GM21390 (cell line): ENCODE measurements around the gene MUC13.

Source experiments
- ATAC-seq: cut with Tn5 transposase; IDR thresholded peaks from one replicate; pipeline ENCODE4 v1.9.1; 2021; ENCODE audit not compliant: unreplicated experiment

Gene MUC13

DNA sequence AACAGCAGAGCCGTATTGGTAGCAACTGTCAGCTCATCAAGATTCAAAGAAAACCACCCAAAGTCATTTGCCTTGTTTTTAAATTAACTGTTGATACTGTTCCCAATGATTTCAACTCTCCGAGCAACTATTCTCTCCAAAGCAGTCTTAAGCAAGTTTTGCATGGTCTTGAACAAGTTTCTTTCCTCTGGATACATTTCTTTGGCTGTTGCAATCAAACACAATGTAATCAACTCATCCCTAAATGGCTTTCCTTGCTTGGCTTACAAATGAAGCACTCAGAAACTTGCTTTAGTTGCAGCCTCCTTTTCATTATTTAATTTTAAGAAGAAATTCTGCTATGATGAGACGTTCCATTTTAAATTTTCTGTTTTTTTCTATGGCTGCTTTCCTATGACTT, 15.5 kb upstream of the MUC13 start:
- no peak for ATAC-seq

DNA sequence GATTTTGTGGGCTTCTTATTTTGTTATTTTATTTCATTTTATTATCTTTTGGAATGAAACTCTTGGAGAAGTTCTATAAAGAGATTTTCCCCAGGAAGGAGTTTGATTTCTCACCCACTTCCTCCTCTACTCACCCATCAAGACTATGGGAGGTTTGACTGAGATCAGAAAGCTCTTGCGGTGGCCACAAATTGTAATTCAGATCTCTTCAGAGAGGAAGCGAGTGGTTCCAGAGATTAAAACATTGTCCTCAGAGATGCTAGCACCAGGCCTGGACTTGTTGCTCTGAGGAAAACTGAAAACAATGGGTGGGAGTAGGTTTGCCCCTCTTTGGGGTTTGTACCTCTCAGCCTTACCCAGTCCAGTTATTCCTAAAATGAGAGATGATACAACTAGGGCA, 8.1 kb upstream of the MUC13 start:
- ATAC-seq, result no peak

DNA sequence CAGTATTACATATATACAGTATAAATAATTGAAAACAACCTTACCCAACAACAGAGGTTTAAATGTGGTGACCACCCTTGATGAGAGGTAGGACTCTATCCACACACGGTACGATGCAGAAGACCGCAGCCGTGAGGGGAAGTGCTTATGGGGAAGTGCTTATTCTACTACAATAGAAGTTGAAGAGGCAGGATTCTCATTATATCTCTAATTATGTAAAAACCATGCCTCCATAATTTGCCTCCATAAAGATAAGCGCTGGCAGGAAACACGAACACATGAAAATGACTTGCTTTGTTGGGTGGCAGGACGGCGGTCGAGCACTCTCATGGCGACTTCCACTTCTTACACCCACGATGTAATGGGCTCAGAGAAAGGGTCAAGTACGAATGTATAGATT, 7.2 kb upstream of the MUC13 start:
- ATAC-seq, result no peak

DNA sequence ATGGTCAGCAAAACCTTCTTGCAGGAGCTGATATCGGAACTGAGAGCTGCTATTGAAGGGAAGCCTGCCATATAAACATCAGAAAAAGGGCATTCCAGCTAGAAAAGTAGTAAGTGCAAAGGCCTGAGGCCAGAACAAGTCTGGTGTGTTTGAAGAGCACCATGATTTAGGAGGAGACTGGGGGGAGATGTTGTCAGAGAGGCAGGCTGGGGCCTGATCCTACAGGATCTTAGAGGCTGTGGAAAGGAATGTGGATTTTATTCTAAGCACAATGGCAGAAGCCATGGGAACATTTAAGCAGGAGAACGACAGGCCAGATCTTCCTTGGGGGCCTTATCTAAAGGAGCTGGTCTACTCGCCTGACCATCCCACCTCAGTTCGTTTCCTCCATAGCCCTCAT, 5.1 kb upstream of the MUC13 start:
- no peak for ATAC-seq

DNA sequence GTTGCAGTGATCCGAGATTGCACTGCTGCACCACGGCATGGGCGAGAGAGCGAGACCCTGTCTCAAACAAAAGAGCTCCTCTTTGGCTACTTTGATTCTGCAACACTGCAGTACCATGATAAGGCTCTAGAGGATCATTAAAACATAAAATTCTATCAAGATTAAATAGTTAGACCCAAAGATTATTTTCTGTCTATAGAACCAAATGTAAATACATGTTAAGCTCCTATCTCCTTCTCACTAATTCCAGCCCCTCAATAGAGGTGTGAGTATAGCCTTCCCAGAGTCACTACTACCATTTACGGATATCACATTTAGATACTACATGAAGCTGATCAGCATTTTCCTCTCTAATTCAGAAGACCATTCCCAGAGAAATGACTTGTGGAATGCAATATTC, 4.3 kb upstream of the MUC13 start:
- no peak for ATAC-seq

DNA sequence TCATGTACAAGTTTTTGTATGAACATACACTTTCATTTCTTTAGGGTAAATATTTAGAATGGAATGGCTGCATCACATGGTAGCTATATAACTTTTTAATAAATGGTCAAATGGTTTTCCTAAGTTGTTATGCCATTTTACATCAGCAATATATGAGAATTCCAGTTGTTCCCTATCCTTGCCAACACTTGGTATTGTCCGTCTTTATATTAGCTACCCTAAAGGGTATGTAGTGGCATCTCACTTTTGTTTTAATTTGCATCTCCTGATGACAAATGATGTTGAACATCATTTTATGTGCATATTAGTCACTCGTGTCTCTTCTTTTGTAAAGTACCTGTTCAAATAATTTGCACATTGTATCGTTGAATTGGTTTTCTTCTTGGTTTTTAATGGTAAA, 2.5 kb upstream of the MUC13 start:
- no peak for ATAC-seq

DNA sequence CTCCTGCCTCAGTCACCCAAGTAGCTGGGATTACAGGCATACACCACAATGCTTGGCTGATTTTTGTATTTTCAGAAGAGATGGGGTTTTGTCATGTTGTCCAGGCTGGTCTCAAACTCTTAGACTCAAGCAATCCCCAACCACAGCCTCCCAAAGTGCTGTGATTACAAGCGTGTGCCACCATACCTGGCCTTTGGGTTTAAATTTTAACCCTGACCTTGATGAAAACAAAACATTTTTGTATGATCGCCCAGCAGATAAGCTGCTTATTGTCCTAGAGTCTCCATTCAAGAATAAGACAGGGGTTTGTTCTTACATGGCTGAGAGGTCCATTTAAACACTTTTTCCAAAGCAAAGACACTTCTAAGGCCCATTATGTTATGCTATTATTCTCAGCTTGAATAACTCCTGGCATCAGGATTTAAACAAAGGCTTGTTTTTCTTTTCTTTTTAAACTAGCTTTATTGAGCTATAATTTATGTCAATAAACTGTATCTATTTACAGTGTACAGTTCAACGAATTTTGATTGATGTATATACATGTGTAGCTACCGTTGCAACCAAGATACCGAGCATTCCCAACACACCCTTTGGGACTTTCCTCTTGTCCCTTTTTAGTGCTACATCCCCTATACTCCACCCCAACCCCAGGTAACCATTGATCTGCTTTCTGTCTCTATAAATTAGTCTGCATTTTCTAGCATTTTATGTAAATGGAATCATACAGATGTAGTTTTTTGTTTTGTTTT, 1.4 kb upstream of the MUC13 start:
- no peak for ATAC-seq

DNA sequence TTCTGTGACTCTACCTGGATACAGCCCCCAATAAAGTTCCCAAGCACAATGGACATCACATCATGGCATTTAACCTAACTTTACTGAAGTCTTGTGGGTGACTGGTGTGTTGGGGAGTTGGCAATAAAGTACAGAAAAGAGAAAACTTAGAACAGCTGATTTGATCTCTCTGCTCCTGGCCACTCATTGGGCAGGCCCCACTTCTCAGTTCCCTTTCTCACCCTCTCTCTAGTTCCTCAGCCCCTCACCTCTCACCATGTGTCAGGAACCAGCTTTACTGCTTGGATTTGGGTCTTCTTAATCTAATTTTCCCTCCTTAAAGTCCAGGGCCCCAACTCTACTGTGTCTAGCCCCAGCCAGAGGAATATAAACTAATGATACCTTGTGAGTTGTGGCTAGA, 713 bp upstream of the MUC13 start:
- no peak for ATAC-seq

DNA sequence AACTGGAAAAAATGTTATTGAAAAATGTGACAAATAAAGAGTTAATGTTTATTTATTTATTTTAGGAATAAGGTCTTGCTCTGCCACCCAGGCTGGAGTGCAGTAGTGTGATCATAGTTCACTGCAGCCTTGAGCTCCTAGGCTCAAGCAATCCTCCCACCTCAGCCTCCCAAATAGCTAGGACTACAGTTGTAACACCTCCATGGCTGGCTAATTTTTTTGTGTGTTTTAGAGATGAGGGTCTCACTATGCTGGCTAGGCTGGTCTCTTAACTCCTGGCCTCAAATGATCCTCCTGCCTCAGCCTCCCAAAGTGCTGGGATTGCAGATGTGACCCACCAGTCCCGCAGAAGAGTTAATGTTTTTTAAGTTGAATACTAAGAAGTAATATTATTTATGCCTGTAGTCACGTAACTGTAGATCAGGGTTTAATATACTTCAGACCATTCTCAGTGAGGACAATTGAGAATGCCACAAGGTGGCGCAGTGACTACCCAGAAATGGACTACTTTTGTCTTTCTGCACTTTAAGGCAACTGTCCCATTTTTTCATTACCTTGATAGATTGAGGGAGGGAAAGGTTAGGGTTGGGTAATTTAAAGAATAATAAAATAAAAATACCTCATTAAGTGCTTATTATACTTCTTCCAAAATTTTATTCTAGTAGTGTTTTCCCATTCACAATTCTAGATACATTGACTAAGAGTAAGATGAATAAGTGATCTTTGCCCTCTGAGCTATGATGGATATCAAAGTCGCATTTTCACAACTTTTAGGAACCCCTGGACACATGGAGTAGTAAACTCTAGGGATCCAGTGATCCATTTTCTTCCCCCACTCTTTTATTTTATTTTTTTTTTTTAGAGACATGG, 6.0 kb downstream of the MUC13 start:
- ATAC-seq, result no peak

DNA sequence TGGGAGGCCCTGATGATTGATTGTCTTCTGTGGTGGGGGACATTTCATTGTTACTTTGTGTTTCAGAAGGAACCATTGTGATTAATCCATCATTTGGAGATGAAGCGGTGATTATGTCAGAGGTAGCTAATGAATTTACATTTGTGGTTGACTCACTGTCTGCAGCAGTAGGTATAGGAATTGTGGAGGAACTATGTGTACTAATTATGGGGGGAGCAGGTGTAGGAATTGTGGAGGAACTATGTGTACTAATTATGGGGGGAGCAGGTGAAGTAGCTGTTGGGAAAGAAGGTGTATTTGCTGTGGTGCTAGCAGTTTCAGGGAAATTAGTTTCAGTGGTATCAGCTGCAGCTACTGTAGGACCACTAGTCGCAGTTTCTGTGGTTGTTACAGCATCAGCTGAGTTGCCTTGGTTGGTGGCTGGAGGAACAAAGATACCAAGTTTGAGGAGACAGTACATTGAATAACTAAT, 6.9 kb downstream of the MUC13 start:
- no peak for ATAC-seq

DNA sequence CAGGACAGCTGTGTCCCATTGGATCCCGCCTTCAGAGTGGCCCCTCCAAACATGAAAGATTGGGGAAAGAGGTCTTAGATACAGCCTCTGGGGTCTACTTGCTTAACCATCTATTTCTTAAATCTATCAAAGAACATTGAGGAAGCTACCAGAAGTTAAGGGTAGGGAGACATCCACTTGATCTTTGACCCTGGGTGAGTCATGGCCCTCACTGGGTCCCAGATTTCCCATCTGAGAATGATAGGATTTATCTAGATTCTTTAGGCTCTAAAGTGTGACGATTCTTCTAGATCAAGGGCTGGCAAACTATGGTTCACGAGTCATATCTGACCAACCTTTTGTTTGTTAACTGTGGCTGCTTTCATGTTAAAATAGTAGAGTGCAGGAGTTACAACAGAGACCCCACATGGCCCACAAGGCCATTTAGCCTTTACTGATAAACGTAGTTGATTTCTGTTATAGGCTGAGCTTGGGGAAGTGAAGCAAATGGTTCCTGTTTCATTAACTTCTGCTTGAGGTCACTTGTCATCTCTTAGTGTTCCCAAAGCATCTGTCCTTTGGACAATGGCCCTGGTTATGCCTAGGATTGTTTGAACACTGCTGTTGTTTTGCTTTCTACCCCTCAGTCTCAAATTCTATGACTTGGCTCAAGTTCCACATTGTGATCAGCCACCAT, 8.0 kb downstream of the MUC13 start:
- ATAC-seq, result no peak

DNA sequence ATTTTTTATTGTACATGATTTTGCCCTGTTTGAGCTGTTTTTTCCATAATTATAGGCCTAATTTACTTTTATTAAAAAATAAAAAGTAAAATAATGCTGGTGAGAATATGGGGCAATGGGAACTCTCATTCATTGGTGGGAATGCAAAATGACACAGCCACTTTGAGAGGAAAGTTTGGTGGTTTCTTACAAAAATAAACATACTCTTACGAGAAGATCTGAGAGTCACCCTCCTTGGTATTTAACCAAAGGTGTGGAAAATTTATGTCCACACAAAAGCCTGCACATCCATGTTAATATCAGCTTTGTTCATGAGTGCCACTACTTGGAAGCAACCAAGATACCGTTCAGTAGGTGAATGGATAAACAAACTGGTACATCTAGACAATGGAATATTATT, 9.8 kb downstream of the MUC13 start:
- no peak for ATAC-seq

DNA sequence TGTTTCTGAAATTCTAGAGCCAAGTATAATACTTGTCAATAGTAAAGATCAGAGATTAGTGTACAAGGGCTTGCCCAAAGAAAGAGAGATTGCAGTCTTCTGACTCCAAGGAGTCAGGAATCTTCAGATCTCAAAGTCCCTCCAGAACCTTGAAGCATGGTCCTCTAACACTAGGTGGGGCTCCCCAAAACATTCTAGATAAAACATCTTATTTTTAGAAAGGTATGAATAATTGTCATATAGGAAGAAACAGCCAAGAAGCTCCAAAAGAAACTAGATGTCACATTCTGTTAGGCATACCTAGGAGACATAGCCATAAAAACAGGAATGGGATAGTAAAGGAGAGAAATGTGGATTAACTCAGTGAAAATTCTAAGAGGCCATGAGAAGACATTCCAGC, 10.7 kb downstream of the MUC13 start:
- no peak for ATAC-seq

DNA sequence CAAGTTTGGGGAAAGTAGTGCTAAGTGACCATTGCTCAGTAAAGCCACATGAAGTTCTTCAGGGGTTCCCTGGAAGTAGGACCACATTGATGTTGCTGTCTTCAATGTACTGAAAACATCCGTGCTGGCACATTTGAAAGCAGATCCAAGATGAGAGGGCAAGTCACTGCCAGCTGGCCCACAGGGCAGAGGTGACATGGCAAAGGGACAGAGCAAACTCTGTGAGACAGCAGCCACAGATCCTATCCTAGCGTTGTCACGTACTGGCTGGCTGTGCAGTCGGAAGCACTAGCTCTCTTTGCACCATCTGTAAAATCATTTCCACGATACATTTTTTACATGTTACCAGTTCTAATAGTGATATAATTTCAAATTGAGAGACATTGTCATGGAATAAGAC, 13.8 kb downstream of the MUC13 start:
- no peak for ATAC-seq

DNA sequence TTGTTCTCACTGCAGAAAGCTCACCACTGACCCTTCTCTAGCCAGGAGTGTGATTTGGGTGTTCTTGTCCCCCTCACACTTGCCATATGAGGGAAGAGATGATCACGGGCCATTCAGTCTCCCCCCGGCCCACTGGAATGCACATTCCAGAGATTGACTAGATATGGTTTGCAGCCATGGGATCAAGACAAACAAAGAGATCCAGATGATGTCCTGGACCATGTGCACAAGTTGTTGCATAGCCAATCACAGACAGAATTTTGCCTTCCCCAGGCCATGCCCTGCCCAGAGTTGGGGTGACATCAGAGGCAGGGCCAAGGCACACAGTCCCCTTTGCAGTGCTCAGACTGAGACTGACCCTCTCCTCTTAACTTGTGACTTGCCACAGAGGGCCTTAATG, 14.8 kb downstream of the MUC13 start:
- ATAC-seq, result no peak

DNA sequence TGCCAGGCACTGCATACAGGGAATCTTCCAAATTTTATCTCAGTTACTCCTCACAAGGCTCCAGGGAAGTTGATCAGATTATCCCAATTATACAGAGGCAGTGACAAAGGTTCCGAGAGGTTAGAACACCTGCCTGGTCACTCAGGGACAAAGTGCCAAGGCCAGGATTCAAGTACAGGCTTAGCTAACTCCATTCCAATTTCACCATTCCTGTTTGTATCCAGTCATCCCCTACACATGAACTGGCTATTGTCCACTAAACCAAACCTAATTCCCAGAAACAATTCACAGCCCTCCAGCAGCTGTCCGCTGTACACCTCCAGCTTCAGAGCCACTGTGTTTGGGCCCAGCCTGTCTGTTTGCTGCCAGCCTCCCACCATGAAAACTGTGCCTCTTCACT, 16.0 kb downstream of the MUC13 start:
- no peak for ATAC-seq

DNA sequence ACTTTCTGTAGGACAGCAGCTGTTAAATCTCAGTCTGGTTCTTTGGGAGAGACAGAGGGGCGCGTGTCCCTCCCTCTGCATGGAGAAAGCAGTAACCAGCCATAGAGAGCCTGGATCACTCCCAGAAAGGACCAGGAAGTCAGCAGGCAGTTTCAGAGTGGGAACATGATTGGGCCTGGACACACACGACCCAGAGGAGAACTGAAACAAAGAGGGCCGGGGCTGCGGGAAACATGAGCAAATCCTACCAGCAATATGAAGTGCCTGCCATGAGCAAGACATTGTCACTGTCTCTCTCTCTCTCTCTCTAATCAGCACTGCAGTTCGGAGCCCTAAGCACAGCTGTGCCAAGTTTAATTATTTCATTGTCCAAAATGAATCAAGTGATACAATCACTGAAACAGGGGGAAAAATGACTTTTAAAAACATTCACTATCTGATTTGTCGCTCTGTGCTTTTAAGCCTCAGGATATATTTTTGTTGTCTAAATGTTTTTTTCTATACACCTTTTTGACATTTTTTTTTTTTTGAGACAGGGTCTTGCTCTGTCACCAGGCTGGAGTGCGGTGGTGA, 17.6 kb downstream of the MUC13 start:
- ATAC-seq, result no peak

DNA sequence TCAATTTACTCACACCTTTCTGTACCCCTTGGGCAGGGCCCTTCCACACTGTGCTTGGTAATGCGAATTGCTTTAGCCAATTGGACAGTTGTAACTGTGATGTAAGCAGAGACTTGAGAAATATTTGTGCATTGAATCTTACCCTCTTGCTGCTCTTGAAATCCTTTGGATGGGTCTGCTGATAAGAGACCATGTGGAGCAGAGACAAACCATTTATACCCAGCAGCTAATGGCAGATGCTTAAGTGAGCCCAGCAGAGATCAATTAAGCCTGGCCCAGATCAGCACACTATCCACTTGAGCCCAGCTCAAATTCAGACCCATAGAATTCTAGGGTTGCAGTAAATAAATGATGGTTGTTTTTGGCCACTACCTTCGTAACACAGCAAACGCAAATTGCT, 19.3 kb downstream of the MUC13 start:
- ATAC-seq, result no peak

DNA sequence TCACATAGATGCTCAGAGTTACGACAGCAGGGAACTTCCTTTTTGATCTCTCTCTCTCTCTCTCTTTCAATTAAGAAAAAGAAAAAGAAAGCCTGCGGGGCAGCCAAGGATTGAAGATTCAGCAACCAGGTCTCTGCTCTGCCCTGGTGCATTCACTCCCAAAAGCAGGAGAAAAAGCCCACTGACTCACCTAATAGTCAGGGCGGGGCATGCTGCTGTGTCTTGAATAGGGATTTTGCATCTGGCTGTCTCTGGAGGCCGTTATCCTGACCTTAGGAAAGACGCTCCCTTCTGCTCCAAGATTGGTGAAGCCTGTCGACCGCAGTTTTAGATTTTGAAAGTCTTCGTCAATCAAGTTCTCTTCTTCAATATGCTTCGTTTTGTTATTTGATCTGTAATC, 26.6 kb downstream of the MUC13 start:
- ATAC-seq, result no peak

DNA sequence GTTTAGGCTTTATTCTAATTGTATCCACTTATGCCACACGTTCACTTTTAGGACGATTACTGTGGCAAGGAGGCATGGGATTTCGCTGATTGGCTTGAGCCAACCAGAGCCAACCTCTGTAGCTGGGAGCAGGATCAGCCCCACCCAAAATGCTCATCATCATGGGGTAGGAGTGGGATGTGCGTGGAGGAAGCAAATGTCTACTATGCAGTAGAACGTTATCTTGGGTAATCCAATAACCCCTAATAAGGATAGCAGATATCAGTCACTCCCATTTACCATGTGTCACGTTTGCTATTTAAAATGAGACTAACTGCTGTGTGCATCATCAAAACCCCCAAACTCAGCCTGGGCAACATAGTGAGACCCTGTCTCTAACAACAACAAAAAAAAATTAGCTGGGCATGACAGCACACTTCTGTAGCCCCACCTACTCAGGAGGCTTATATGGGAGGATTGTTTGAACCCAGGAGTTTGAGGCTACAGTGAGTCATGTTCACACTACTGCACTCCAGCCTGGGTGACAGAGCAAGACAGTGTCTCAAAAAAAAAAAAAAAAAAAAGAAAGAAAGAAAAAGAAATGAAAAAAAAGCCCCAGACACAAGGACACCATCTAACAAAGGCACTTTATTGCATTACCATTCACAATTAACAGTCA, 29.6 kb downstream of the MUC13 start:
- no peak for ATAC-seq
